Right atrium auricular region (tissue), 2 donors: ENCODE measurements around the gene CAMK4. TPM values are rescaled to one million over a fixed set of nuclear protein-coding genes. Genes with fewer than 3 reads are reported as not detected.

Source experiments
- DNase-seq: peaks from one replicate; pipeline ENCODE4 v3.0.0-alpha.2; 2019; ENCODE audit warnings: low spot score
- H3K27ac ChIP-seq, 2 donors: fragments of 200-600 bp; sonication (generic); 1 replicate in 1 of 2; 2 replicates in 1 of 2; pipeline ENCODE4 v1.5.1; 2016 to 2019
- H3K27me3 ChIP-seq, 2 donors: fragments of 200-600 bp; sonication (generic); one replicate each; pipeline versions ENCODE4 v1.5.1 to v1.6.0; 2017 to 2019
- H3K36me3 ChIP-seq: fragments of 200-600 bp; sonication (generic); one replicate; pipeline ENCODE4 v1.5.1; 2016
- H3K4me1 ChIP-seq, 2 donors: fragments of 200-600 bp; sonication (generic); one replicate each; pipeline versions ENCODE4 v1.5.1 to v1.6.0; 2017 to 2019
- H3K4me3 ChIP-seq, 2 donors: fragments of 200-600 bp; sonication (generic); 1 replicate in 1 of 2; 2 replicates in 1 of 2; pipeline ENCODE4 v1.5.1; 2017 to 2019; ENCODE audit warnings: mild to moderate bottlenecking in 1 of 2, moderate library complexity in 1 of 2
- H3K9me3 ChIP-seq, 2 donors: fragments of 200-600 bp; sonication (generic); one replicate each; pipeline ENCODE4 v1.5.1; 2019
- total RNA-seq, 2 donors: library from RNA; depleted of rRNA; stranded (reverse); fragments of >200 nt; gene quantifications; one replicate each; pipeline ENCODE4 v1.1.0, GENCODE V29; 2016
- TF ChIP-seq, protein P1 (sequence below), 2 donors: fragments of 200-600 bp; sonication (generic); IDR thresholded peaks; one replicate each; pipeline ENCODE4 v1.5.1; 2019; ENCODE audit warnings: antibody characterized with exemption in 2 of 2

CAMK4 gene
- total RNA-seq, 2 donors from 2014 or later, result 0.11 to 0.67 TPM

DNA sequence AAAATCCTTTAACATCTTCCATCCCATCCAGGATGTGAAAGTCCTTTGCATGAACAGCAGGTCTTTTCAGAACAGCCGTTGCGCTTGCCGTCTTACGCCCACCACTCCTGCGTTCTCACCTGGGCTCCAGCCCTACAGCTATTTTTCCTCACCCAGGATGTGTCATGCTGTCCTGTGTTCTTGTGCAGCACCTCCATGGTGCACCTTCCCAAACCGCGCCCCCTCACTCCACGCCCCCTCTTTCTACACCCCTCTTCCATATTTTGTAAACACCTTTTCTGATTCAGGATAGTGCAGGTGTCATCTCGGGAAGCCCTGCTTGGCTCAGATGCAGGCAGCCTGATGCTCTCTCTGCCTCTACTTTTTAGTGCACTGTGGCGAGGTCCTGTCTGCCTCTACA, 18.4 kb downstream of the CAMK4 start:
- Histone ChIP-seq H3K27me3 (no peaks in the 10 kb centered on the region), H3K27ac (no peak overlapping the region), H3K4me3 (no peak overlapping the region), H3K36me3 (no peaks in the 10 kb centered on the region), H3K9me3 (no peaks in the 10 kb centered on the region), H3K4me1 (no peaks in the 10 kb centered on the region)
- TF ChIP-seq, protein P1, sequence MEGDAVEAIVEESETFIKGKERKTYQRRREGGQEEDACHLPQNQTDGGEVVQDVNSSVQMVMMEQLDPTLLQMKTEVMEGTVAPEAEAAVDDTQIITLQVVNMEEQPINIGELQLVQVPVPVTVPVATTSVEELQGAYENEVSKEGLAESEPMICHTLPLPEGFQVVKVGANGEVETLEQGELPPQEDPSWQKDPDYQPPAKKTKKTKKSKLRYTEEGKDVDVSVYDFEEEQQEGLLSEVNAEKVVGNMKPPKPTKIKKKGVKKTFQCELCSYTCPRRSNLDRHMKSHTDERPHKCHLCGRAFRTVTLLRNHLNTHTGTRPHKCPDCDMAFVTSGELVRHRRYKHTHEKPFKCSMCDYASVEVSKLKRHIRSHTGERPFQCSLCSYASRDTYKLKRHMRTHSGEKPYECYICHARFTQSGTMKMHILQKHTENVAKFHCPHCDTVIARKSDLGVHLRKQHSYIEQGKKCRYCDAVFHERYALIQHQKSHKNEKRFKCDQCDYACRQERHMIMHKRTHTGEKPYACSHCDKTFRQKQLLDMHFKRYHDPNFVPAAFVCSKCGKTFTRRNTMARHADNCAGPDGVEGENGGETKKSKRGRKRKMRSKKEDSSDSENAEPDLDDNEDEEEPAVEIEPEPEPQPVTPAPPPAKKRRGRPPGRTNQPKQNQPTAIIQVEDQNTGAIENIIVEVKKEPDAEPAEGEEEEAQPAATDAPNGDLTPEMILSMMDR (IDR thresholded peaks at IDR 0.05), result no peak
- no peak for DNase-seq

- H3K9me3 ChIP-seq, result no peaks in the 10 kb centered on the region
- H3K4me1 ChIP-seq, result no peaks in the 10 kb centered on the region
Observed at GRCh38 chr5:111243318-111243717, 19.1 kb downstream of the CAMK4 start.

GRCh38 chr5:111245654-111246053, 21.5 kb downstream of the CAMK4 start:
- TF ChIP-seq, protein P1 (IDR thresholded peaks at IDR 0.05), result no peak
- no peaks in the 10 kb centered on the region for H3K4me1 ChIP-seq
- DNase-seq, result no peak
- H3K4me3 ChIP-seq, result no peak overlapping the region
- H3K9me3 ChIP-seq, result no peaks in the 10 kb centered on the region
- no peaks in the 10 kb centered on the region for H3K36me3 ChIP-seq
- no peaks in the 10 kb centered on the region for H3K27me3 ChIP-seq
- no peak overlapping the region for H3K27ac ChIP-seq

More at GRCh38 chr5:111243318-111243717, 19.1 kb downstream of the CAMK4 start:
- no peak for DNase-seq
- TF ChIP-seq, protein P1 (IDR thresholded peaks at IDR 0.05), result no peak
- Histone ChIP-seq H3K4me3 (no peak overlapping the region), H3K27me3 (no peaks in the 10 kb centered on the region), H3K36me3 (no peaks in the 10 kb centered on the region), H3K27ac (no peak overlapping the region)

DNA sequence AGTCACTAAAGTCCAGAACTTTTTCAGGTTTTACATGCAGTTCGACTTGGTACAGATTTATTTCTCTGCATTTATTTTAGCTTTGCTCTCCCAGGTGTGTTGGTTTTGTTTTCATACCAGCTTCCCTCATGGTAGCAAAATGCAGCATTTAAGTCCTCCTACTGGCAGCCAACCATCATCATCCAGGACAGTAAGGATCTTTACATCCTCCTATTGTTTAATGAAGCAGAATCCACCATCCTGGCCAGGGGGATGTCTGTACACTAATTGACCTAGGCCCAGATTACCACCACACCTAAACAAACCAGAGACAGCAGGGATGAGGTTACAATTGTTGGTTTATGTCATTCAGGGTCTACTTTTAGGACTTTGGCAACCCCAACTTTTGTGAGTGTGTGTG, 22.3 kb downstream of the CAMK4 start:
- no peak overlapping the region for H3K27ac ChIP-seq
- no peak for DNase-seq
- no peaks in the 10 kb centered on the region for H3K27me3 ChIP-seq
- H3K4me1 ChIP-seq, result no peaks in the 10 kb centered on the region
- H3K9me3 ChIP-seq, result no peaks in the 10 kb centered on the region
- TF ChIP-seq, protein P1 (IDR thresholded peaks at IDR 0.05), result no peak
- no peaks in the 10 kb centered on the region for H3K36me3 ChIP-seq
- H3K4me3 ChIP-seq, result no peak overlapping the region

- Histone ChIP-seq H3K9me3 (no peaks in the 10 kb centered on the region), H3K4me3 (no peak overlapping the region), H3K27me3 (no peaks in the 10 kb centered on the region), H3K36me3 (no peaks in the 10 kb centered on the region), H3K4me1 (no peaks in the 10 kb centered on the region), H3K27ac (no peak overlapping the region)
- DNase-seq, result no peak
- TF ChIP-seq, protein P1 (IDR thresholded peaks at IDR 0.05), result no peak
Observed at GRCh38 chr5:111248571-111248970, 24.4 kb downstream of the CAMK4 start.

- no peaks in the 10 kb centered on the region for H3K27me3 ChIP-seq
- no peaks in the 10 kb centered on the region for H3K4me1 ChIP-seq
- no peak overlapping the region for H3K27ac ChIP-seq
- no peak overlapping the region for H3K4me3 ChIP-seq
- DNase-seq, result no peak
- TF ChIP-seq, protein P1 (IDR thresholded peaks at IDR 0.05), result no peak
- no peaks in the 10 kb centered on the region for H3K36me3 ChIP-seq
- H3K9me3 ChIP-seq, result no peaks in the 10 kb centered on the region
Observed at GRCh38 chr5:111251921-111252320, 27.7 kb downstream of the CAMK4 start.
